Esophagus muscularis mucosa (tissue), 4 donors: ENCODE measurements around the gene ANKRD24.
"Not testable (repeated sequence)": the region's sequence is repeated elsewhere in the genome, so short reads cannot be mapped to it uniquely, and the experiment has no call there.

Source experiments
- EP300 ChIP-seq: sonication (generic); formaldehyde crosslinking; IDR thresholded peaks from one replicate; pipeline ENCODE4 v1.6.1; 2017; ENCODE audit warnings: antibody characterized with exemption
- POLR2AphosphoS5 ChIP-seq, 2 donors: sonication (generic); formaldehyde crosslinking; IDR thresholded peaks; one replicate each; pipeline ENCODE4 v1.6.1; 2017; ENCODE audit warnings: antibody characterized with exemption in 2 of 2
- TF ChIP-seq, protein P1 (sequence below), 3 experiments: fragments of 200-600 bp in 2 of 3; fragments of 450-650 bp in 1 of 3; sonication (generic) in 2 of 3; IDR thresholded peaks; one replicate each; pipeline ENCODE4 v1.5.1; 2017 to 2019; ENCODE audit warnings: antibody characterized with exemption in 3 of 3, mild to moderate bottlenecking in 2 of 3, moderate library complexity in 1 of 3

DNA sequence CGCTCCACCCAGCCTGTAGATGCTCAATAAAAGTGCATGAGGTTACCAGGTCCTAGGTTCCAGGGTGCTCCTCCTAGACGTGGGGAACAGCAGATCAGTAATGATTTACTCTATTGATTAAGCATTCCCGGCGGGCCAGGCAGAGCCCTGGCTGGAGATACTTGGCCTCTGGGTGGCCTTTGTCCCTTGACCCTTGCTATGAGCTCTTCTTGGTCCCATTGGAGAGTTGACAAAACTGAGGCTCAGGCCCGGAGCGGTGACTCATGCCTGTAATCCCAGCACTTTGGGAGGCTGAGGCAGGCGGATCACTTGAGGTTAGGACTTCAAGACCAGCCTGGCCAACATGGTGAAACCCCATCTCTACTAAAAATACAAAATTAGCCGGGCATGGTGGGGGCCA is 24.5 kb upstream of the ANKRD24 start:
- TF ChIP-seq, protein P1, sequence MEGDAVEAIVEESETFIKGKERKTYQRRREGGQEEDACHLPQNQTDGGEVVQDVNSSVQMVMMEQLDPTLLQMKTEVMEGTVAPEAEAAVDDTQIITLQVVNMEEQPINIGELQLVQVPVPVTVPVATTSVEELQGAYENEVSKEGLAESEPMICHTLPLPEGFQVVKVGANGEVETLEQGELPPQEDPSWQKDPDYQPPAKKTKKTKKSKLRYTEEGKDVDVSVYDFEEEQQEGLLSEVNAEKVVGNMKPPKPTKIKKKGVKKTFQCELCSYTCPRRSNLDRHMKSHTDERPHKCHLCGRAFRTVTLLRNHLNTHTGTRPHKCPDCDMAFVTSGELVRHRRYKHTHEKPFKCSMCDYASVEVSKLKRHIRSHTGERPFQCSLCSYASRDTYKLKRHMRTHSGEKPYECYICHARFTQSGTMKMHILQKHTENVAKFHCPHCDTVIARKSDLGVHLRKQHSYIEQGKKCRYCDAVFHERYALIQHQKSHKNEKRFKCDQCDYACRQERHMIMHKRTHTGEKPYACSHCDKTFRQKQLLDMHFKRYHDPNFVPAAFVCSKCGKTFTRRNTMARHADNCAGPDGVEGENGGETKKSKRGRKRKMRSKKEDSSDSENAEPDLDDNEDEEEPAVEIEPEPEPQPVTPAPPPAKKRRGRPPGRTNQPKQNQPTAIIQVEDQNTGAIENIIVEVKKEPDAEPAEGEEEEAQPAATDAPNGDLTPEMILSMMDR (IDR thresholded peaks at IDR 0.05), result not testable (repeated sequence)
- TF ChIP-seq EP300; POLR2AphosphoS5 (IDR thresholded peaks at IDR 0.05): not testable (repeated sequence)
